CD14-positive monocyte (primary cell): ENCODE data around the gene CDKN2B-AS1. TPM values are rescaled to one million over a fixed set of nuclear protein-coding genes. Genes with fewer than 3 reads are reported as not detected.

Experiments used
- DNase-seq, 3 donors: peaks; one replicate each; pipeline ENCODE4 v3.0.0-alpha.2; 2011 to 2022
- H2AFZ ChIP-seq: 2 replicates; pipeline ENCODE4 v1.6.0; 2012; ENCODE audit warnings: mild to moderate bottlenecking, low read depth, low read length, inconsistent platforms; ENCODE audit not compliant: insufficient read depth, poor library complexity, severe bottlenecking
- H3K27ac ChIP-seq, 2 donors: 1 replicate in 1 of 2; 2 replicates in 1 of 2; pipeline ENCODE4 v1.5.1; 2012 to 2013; ENCODE audit warnings: low read length in 2 of 2, control low read depth in 1 of 2, inconsistent platforms in 1 of 2, low read depth in 1 of 2, mild to moderate bottlenecking in 1 of 2
- H3K27me3 ChIP-seq, 2 donors: one replicate each; pipeline versions ENCODE4 v1.6.0 to v1.6.1; 2011 to 2013; ENCODE audit warnings: low read length in 2 of 2; ENCODE audit not compliant: control insufficient read depth in 2 of 2, insufficient read depth in 2 of 2
- H3K36me3 ChIP-seq, 2 donors: replicated peaks in 1 of 2; 1 replicate in 1 of 2; 2 replicates in 1 of 2; pipeline versions ENCODE4 v1.5.1 to v1.6.1; 2012 to 2013; ENCODE audit warnings: low read length in 2 of 2, control low read depth in 1 of 2, inconsistent platforms in 1 of 2, mild to moderate bottlenecking in 1 of 2; ENCODE audit not compliant: insufficient read depth in 2 of 2, control insufficient read depth in 1 of 2
- H3K4me1 ChIP-seq, 2 donors: 1 replicate in 1 of 2; 2 replicates in 1 of 2; pipeline versions ENCODE4 v1.5.1 to v1.6.1; 2012 to 2013; ENCODE audit warnings: low read length in 2 of 2, control low read depth in 1 of 2, inconsistent platforms in 1 of 2, mild to moderate bottlenecking in 1 of 2, moderate library complexity in 1 of 2; ENCODE audit not compliant: insufficient read depth in 2 of 2, control insufficient read depth in 1 of 2
- H3K4me2 ChIP-seq: replicated peaks from 2 replicates; pipeline ENCODE3; 2012; ENCODE audit warnings: low read length, moderate library complexity, mild to moderate bottlenecking; ENCODE audit not compliant: poor library complexity, severe bottlenecking; ENCODE audit errors: extremely low read depth
- H3K4me3 ChIP-seq, 3 experiments: fragments of 200-600 bp in 1 of 3; sonication (generic) in 1 of 3; replicated peaks in 1 of 3; 1 replicate in 2 of 3; 2 replicates in 1 of 3; pipeline ENCODE4 v1.5.1; 2011 to 2013; ENCODE audit warnings: low read length in 3 of 3, mild to moderate bottlenecking in 3 of 3, control low read depth in 2 of 3, low read depth in 2 of 3, inconsistent platforms in 1 of 3, moderate library complexity in 1 of 3
- H3K79me2 ChIP-seq: 2 replicates; pipeline ENCODE4 v1.6.0; 2012; ENCODE audit warnings: mild to moderate bottlenecking, control low read depth, inconsistent platforms, low read length, moderate library complexity; ENCODE audit not compliant: insufficient read depth
- H3K9ac ChIP-seq: 2 replicates; pipeline ENCODE4 v1.6.0; 2017; ENCODE audit warnings: low read length, mild to moderate bottlenecking; ENCODE audit not compliant: insufficient read depth, poor library complexity, severe bottlenecking
- H3K9me3 ChIP-seq, 2 donors: replicated peaks in 1 of 2; 1 replicate in 1 of 2; 2 replicates in 1 of 2; pipeline versions ENCODE4 v1.5.1 to v1.6.1; 2012 to 2013; ENCODE audit warnings: low read length in 2 of 2, control low read depth in 1 of 2; ENCODE audit not compliant: control insufficient read depth in 1 of 2, insufficient read depth in 1 of 2
- H4K20me1 ChIP-seq: 2 replicates; pipeline ENCODE4 v1.6.0; 2012; ENCODE audit warnings: mild to moderate bottlenecking, low read length, control low read depth, moderate library complexity; ENCODE audit not compliant: insufficient read depth
- H3K27ac Mint-ChIP-seq, 7 donors: one replicate each; pipeline ENCODE4 v1.8.0; 2020; ENCODE audit warnings: mild to moderate bottlenecking in 7 of 7, mixed read lengths in 7 of 7, moderate library complexity in 6 of 7, inconsistent platforms in 2 of 7
- H3K27me3 Mint-ChIP-seq, 3 donors: one replicate each; pipeline ENCODE4 v1.8.0; 2021 to 2022; ENCODE audit warnings: low read depth in 3 of 3, mild to moderate bottlenecking in 3 of 3, mixed read lengths in 3 of 3, moderate library complexity in 3 of 3, inconsistent platforms in 1 of 3
- H3K36me3 Mint-ChIP-seq, 2 donors: one replicate each; pipeline ENCODE4 v1.8.0; 2020; ENCODE audit warnings: mixed read lengths in 2 of 2, inconsistent platforms in 1 of 2, mild to moderate bottlenecking in 1 of 2
- H3K4me1 Mint-ChIP-seq: one replicate; pipeline ENCODE4 v1.8.0; 2020; ENCODE audit warnings: mild to moderate bottlenecking, mixed read lengths
- H3K4me3 Mint-ChIP-seq, 2 donors: one replicate each; pipeline ENCODE4 v1.8.0; 2020; ENCODE audit warnings: mild to moderate bottlenecking in 2 of 2, mixed read lengths in 2 of 2, moderate library complexity in 1 of 2
- H3K9me3 Mint-ChIP-seq, 7 donors: one replicate each; pipeline ENCODE4 v1.8.0; 2020 to 2022; ENCODE audit warnings: mixed read lengths in 7 of 7, mild to moderate bottlenecking in 6 of 7, moderate library complexity in 6 of 7, inconsistent platforms in 2 of 7
- CTCF ChIP-seq: fragments of 200-600 bp; IDR thresholded peaks from one replicate; pipeline ENCODE4 v1.8.0; 2022; ENCODE audit warnings: antibody characterized with exemption, mild to moderate bottlenecking
- WGBS: methylation state at CpG from one replicate; pipeline ENCODE4 v1.1.5; 2013; ENCODE audit warnings: missing lambda C conversion rate; ENCODE audit not compliant: insufficient coverage; 5-methylcytosine and 5-hydroxymethylcytosine counted together
- intact Hi-C, 2 donors: fragments of 100-400 bp; cut with micrococcal nuclease; formaldehyde crosslinking; loops; one replicate each; pipeline versions ENCODE4 v1.15.0 to v1.15.1; 2023
- polyA plus RNA-seq, 3 donors: library from polyadenylated mRNA; depleted of rRNA in 1 of 3; unstranded in 2 of 3; stranded (reverse) in 1 of 3; fragments of 300-500 nt in 2 of 3; fragments of >200 nt in 1 of 3; fragmentation: Illumina TruSeq in 2 of 3; gene quantifications; 1 replicate in 2 of 3; 2 replicates in 1 of 3; pipeline ENCODE4 v1.2.3, GENCODE V29; 2012 to 2021

CDKN2B-AS1 gene
- polyA plus RNA-seq, 3 donors = 0.35 to 0.55 (median 0.50) TPM

DNA sequence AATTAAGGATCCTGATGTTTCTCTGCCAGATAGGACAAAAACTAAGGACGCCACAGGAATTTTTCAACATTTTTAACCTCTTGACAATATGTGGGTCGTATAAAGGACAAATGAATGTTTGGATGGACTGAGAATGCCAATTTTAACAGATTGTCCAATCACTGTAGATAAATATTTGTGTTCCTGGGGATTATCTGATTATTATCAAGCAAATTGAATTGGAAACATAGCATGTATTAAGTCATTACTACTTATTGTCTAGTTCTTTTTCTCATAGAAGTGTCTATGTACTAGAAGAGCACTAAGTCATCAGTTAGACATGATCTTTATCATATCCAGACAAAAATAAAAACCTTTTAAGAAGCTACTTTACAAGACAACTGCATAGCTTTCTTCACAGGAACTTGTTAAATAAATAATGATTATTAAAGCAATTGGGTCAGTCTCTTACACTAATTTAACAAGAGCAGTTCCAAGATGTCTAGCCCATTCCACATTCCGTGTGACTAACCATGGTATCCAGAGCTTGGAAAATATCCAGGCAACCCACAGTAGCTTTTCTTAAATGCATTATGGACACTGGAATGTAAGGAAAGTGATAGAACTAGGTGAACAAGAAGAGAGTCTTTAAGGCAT is 142.0 kb downstream of the CDKN2B-AS1 start:
- DNase-seq = no peak
- peaks cover 4% of the 10 kb centered on the region for H3K4me1 Mint-ChIP-seq
- no peak overlapping the region for H3K27ac Mint-ChIP-seq
- intact Hi-C loops = no loop called here
- Histone ChIP-seq H3K27me3 (peaks cover 11 to 42% of the 10 kb centered on the region in 2 donors), H2AFZ (no peak overlapping the region), H4K20me1 (no peaks in the 10 kb centered on the region), H3K4me1 (no peaks in the 10 kb centered on the region), H3K9ac (no peak overlapping the region), H3K79me2 (no peaks in the 10 kb centered on the region), H3K9me3 (no peaks in the 10 kb centered on the region), H3K27ac (no peak overlapping the region), H3K4me3 (no peak overlapping the region), H3K36me3 (no peaks in the 10 kb centered on the region), H3K4me2 (no peak overlapping the region)
- H3K4me3 Mint-ChIP-seq = no peak overlapping the region
- no peak for TF ChIP-seq CTCF
- peaks cover 16 to 29% (median 28%) of the 10 kb centered on the region in 3 donors for H3K27me3 Mint-ChIP-seq
- no peaks in the 10 kb centered on the region for H3K36me3 Mint-ChIP-seq
- H3K9me3 Mint-ChIP-seq = peaks cover 0 to 4% (median 0%) of the 10 kb centered on the region in 7 donors
- no CpG with 5 or more reads among the region's 3 CpGs for WGBS

DNA sequence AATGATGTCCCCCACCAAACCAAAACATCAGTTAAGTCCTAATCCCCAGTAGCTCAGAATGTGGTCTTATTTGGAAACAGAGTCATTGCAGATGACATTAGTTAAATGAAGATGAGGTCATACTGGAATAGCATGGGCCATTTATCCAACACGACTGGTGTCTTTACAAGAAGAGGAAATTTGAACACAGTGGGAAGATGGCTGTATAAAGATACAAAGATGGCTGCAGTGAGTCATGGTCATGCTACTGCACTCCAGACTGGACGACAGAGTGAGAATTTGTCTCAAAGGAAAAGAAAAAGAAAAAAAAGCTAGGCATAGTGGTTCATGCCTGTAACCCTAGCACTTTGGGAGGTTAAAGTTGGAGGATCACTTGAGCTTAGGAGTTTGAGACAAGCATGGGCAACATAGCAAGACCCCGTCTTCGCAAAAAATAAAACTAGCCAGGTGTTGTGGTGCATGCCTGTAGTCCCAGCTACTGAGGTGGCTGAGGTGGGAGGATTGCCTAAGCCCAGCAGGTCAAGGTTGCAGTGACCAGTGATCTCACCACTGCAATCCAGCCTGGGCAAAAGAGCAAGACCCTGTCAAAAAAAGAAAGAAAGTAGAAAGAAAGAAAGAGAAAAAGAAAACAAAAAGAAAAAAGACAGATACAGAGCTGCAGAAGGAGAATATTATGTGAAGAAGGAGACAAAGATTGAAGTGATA is 144.5 kb downstream of the CDKN2B-AS1 start:
- Mint-ChIP-seq H3K36me3 (no peaks in the 10 kb centered on the region), H3K4me1 (peaks cover 10% of the 10 kb centered on the region), H3K9me3 (peaks cover 0 to 4% (median 0%) of the 10 kb centered on the region in 7 donors), H3K4me3 (peak overlapping the region in 1 of 2 donors; percentile 23), H3K27ac (no peak overlapping the region), H3K27me3 (peaks cover 18 to 26% (median 18%) of the 10 kb centered on the region in 3 donors)
- intact Hi-C loops = no loop called here
- no peak overlapping the region for H3K4me3 ChIP-seq
- H3K36me3 ChIP-seq = no peaks in the 10 kb centered on the region
- DNase-seq = peak in 1 of 3 donors; percentile 10
- H2AFZ ChIP-seq = no peak overlapping the region
- peaks cover 6 to 42% of the 10 kb centered on the region in 2 donors for H3K27me3 ChIP-seq
- peaks cover 3 to 8% of the 10 kb centered on the region in 2 donors for H3K4me1 ChIP-seq
- no peak for TF ChIP-seq CTCF
- no peaks in the 10 kb centered on the region for H3K9me3 ChIP-seq
- H3K4me2 ChIP-seq = no peak overlapping the region
- H4K20me1 ChIP-seq = no peaks in the 10 kb centered on the region
- WGBS = 95% methylated on average over 2 of the region's 4 CpGs
- H3K27ac ChIP-seq = no peak overlapping the region
- no peak overlapping the region for H3K9ac ChIP-seq
- no peaks in the 10 kb centered on the region for H3K79me2 ChIP-seq
